GM18498 (cell line): ENCODE data around the gene OR6C6.
"Not testable (repeated sequence)": the region's sequence is repeated elsewhere in the genome, so short reads cannot be mapped to it uniquely, and the experiment has no call there.

ENCODE experiments used
- ATAC-seq: cut with Tn5 transposase; IDR thresholded peaks from one replicate; pipeline ENCODE4 v1.9.1; 2021; ENCODE audit warnings: mild to moderate bottlenecking, moderate library complexity; ENCODE audit not compliant: unreplicated experiment

Gene OR6C6

GRCh38 chr12:55296469-55296868 is at the start of gene OR6C6:
OR6C6 (minus strand) TSS chr12:55296569; CDS start chr12:55295232, 1,337 bp downstream.
- no peak for ATAC-seq

- no peak for ATAC-seq
Measured at GRCh38 chr12:55336002-55336401, 39.6 kb upstream of the OR6C6 start.

- no peak for ATAC-seq
Measured at GRCh38 chr12:55330446-55330845, 34.1 kb upstream of the OR6C6 start, which contains the start of gene OR6C3. OR6C3 (plus strand) TSS chr12:55330746; CDS start chr12:55331701, 955 bp downstream.

GRCh38 chr12:55325801-55326200 is 29.4 kb upstream of the OR6C6 start:
- ATAC-seq = not testable (repeated sequence)

- no peak for ATAC-seq
Measured at GRCh38 chr12:55320201-55320600, 23.8 kb upstream of the OR6C6 start.

GRCh38 chr12:55314043-55314442 is 17.7 kb upstream of the OR6C6 start, which contains the start of gene OR6C1:
OR6C1 (plus strand) TSS chr12:55314343; CDS start chr12:55320600, 6,257 bp downstream.
- no peak for ATAC-seq

GRCh38 chr12:55289999-55290398 is 6.4 kb downstream of the OR6C6 start:
- no peak for ATAC-seq

GRCh38 chr12:55280991-55281390 is 15.4 kb downstream of the OR6C6 start:
- ATAC-seq = no peak

- ATAC-seq = no peak
Measured at GRCh38 chr12:55258303-55258702, 38.1 kb downstream of the OR6C6 start.

GRCh38 chr12:55256831-55257230 is 39.5 kb downstream of the OR6C6 start:
- no peak for ATAC-seq

- no peak for ATAC-seq
Measured at GRCh38 chr12:55253281-55253680, 43.1 kb downstream of the OR6C6 start.

- ATAC-seq = no peak
Measured at GRCh38 chr12:55250944-55251343, 45.4 kb downstream of the OR6C6 start.

GRCh38 chr12:55246159-55246558 is 50.2 kb downstream of the OR6C6 start:
- ATAC-seq = no peak

GRCh38 chr12:55244309-55244708 is 52.1 kb downstream of the OR6C6 start, which contains the start of gene OR6C74:
OR6C74 (plus strand) TSS chr12:55244609; CDS start chr12:55247288, 2,679 bp downstream.
- no peak for ATAC-seq
